SH-SY5Y (cell line): Measurements from ENCODE around the gene MPC2.

ENCODE experiments used
- GATA2 ChIP-seq: IDR thresholded peaks from 2 replicates; pipeline ENCODE4 v1.6.1; 2011; ENCODE audit warnings: mild to moderate bottlenecking, low read depth, low read length
- GATA3 ChIP-seq: IDR thresholded peaks from 2 replicates; pipeline ENCODE4 v1.6.1; 2011; ENCODE audit warnings: low read depth, mild to moderate bottlenecking, low read length, moderate library complexity

MPC2 gene

DNA sequence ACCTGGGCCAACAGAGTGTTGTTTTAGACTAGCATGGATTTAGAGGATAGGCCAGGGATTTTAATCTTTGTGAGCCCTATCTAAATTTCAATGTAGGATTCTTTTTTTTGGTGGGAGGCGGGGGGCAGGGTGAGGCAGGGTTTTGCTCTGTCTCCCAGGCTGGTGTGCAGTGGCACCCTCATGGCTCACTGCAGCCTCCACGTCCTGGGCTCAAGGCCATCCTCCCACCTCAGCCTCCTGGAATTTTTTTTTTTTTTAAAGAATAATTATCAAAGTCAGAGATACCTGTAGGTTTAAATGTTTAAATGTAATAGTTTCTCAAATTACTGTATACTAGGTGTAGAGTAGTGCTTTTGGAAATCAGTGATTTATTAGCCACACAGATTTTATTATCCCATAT is 3.4 kb upstream of the MPC2 start:
- TF ChIP-seq GATA2 (no peak), GATA3 (no peak)

GRCh38 chr1:167938080-167938636 is 1.3 kb upstream of the MPC2 start:
- no peak for TF ChIP-seq GATA2
- TF ChIP-seq GATA3 = no peak

- no peak for TF ChIP-seq GATA2
- TF ChIP-seq GATA3 = no peak
These were observed 788 bp upstream of the MPC2 start for GRCh38 chr1:167937709-167938010.

- no peak for TF ChIP-seq GATA2
- TF ChIP-seq GATA3 = no peak
These were observed 573 bp downstream of the MPC2 start, which contains the start of gene DCAF6 for GRCh38 chr1:167936068-167936929. TSS of gene DCAF6 (plus strand) at chr1:167936683. CDS start at chr1:167936912, 229 bp downstream.

- TF ChIP-seq GATA3 = no peak
These were observed 1.4 kb downstream of the MPC2 start for GRCh38 chr1:167935216-167936067.

DNA sequence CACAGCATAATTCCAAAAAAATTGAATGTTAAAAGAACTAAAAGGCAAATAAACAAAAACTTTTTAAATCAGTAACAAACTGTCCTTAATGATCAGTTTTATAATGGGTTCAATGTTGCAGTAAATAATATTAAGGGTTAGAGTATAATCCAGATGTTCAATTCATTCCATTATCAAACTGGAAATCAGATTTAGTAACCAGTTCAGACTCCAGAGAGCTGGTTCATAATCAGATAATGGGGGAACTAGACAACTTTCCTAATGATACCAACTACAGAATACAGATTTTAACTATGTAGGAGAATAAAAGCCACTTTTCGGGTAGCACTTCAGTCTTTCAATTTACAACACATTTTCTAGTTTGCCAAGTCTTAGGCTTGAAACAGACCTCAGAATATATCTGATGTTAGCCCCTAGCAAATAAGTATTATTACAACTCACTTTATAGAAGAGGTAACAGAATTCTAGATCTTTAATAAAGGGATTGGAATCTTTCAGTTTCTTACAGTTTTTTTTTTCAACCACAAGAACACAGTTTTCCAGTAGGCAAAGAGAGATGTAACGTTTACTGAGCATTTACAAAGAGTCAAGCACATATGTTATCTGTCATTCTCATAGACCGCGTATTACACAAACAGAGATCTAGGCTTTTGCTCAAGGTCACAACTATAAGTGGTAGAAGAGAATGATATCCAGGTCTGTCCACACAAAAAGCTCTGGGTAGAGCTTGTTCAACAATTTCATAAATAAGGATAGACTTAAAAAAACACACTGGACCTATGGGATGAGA is 2.3 kb downstream of the MPC2 start:
- TF ChIP-seq GATA3 (peak; percentile 73; the same call in 1 of the 2 replicates), GATA2 (no peak)

- TF ChIP-seq GATA3 = no peak
- TF ChIP-seq GATA2 = no peak
These were observed 3.1 kb downstream of the MPC2 start for GRCh38 chr1:167933788-167934187.

DNA sequence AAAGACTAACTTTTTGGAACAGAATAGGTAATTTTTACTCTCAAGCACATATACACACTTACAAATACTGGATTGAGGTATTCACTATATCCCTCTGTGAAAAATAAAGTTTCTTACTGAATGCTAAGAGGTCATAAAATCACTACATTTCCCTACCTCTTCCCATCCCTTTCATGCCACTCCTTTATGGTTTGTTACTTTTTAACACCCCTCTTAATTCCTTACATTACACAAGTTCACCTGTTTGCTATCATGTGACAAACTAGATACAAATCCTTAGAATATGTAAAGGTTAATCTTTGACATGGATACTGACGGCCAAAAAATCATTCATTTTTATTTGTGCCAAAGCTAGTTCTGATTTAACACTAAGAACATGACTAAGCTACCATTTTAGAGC is 7.1 kb downstream of the MPC2 start:
- TF ChIP-seq GATA3 = no peak
- no peak for TF ChIP-seq GATA2

DNA sequence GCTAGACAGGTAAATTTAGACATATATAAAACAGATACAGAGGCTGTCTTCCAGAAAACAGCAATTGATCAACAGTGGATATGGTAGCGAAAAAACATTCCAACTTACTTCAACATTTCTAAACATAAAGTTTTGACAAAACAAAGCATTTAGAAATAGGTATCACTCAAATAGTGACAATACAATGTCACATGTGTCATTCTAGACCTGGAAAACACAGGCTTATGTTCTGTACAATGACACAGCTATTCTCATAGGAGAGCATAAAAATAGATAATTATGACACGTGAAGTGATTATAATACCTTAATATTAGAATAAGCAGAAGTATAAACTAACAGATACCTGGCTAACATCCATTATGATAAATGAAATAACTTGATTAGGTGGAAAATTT is 8.4 kb downstream of the MPC2 start:
- no peak for TF ChIP-seq GATA3
- no peak for TF ChIP-seq GATA2

- TF ChIP-seq GATA3 = no peak
- TF ChIP-seq GATA2 = no peak
These were observed 9.7 kb downstream of the MPC2 start for GRCh38 chr1:167927046-167927754.

DNA sequence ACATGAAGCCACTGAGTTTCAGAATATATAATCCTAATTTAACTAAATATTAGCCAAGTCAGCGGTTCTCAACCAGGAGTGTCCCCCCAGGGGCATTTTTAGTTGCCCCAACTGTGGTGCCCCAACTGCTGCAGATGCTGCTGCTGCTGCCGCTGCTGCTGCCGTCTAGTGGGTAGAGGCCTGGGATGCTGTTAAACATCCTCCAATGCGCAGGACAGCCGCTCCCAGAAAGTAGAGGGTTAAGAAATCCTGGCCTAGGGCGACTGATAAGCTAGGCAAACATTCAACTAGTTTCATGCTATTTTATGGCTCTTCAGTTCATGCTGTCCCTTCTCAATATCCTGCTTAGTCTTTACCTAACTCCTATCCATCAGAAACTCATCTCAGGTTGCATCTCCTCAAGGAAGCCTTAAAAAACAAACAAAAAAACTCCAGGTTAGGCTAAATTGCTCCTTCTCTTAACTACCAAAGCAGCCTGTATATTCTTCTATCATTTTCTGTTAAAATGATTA is 10.3 kb downstream of the MPC2 start:
- TF ChIP-seq GATA3 (no peak), GATA2 (no peak)

GRCh38 chr1:167924543-167925231 is 12.2 kb downstream of the MPC2 start:
- TF ChIP-seq GATA2 (no peak), GATA3 (no peak)

GRCh38 chr1:167924102-167924501 is 12.8 kb downstream of the MPC2 start:
- TF ChIP-seq GATA3 (no peak), GATA2 (no peak)
